Esophagus muscularis mucosa (tissue), 4 donors: ENCODE data around the gene PPFIBP1. TPM values are rescaled to one million over a fixed set of nuclear protein-coding genes. Genes with fewer than 3 reads are reported as not detected.
A peak's percentile ranks its signal among the peaks of the same experiment; 100 is the strongest.

ENCODE experiments used
- DNase-seq: peaks from one replicate; pipeline ENCODE4 v3.0.0-alpha.2; 2017; ENCODE audit errors: extremely low spot score
- H3K27ac ChIP-seq, 4 donors: fragments of 200-600 bp; sonication (generic); replicated peaks in 1 of 4; 1 replicate in 3 of 4; 2 replicates in 1 of 4; pipeline ENCODE4 v1.5.1; 2016 to 2019; ENCODE audit warnings: mild to moderate bottlenecking in 1 of 4
- H3K27me3 ChIP-seq, 4 donors: fragments of 200-600 bp; sonication (generic); one replicate each; pipeline versions ENCODE4 v1.5.1 to v1.6.0; 2016 to 2019
- H3K36me3 ChIP-seq, 4 donors: fragments of 200-600 bp; sonication (generic); one replicate each; pipeline ENCODE4 v1.5.1; 2016 to 2019
- H3K4me1 ChIP-seq, 4 donors: fragments of 200-600 bp; sonication (generic); one replicate each; pipeline ENCODE4 v1.5.1; 2016 to 2019
- H3K4me3 ChIP-seq, 4 donors: fragments of 200-600 bp; sonication (generic); 1 replicate in 2 of 4; 2 replicates in 2 of 4; pipeline ENCODE4 v1.5.1; 2016 to 2019; ENCODE audit warnings: mild to moderate bottlenecking in 4 of 4, moderate library complexity in 1 of 4
- H3K9me3 ChIP-seq, 4 donors: fragments of 200-600 bp; sonication (generic); 1 replicate in 3 of 4; 2 replicates in 1 of 4; pipeline ENCODE4 v1.5.1; 2016 to 2019
- EP300 ChIP-seq: sonication (generic); formaldehyde crosslinking; IDR thresholded peaks from one replicate; pipeline ENCODE4 v1.6.1; 2017; ENCODE audit warnings: antibody characterized with exemption
- POLR2A ChIP-seq: fragments of 450-650 bp; IDR thresholded peaks from one replicate; pipeline ENCODE4 v1.6.1; 2017; ENCODE audit warnings: antibody characterized with exemption, moderate library complexity, mild to moderate bottlenecking, low read depth
- POLR2AphosphoS5 ChIP-seq, 2 donors: sonication (generic); formaldehyde crosslinking; IDR thresholded peaks; one replicate each; pipeline ENCODE4 v1.6.1; 2017; ENCODE audit warnings: antibody characterized with exemption in 2 of 2
- whole genome bisulfite sequencing: methylation state at CpG from one replicate; pipeline ENCODE4 v1.1.5; 2018; 5-methylcytosine and 5-hydroxymethylcytosine counted together
- intact Hi-C: fragments of 100-400 bp; cut with DNase I; formaldehyde crosslinking; loops from one replicate; pipeline ENCODE4 v1.15.1; 2023
- total RNA-seq, 4 donors: library from RNA; depleted of rRNA; stranded (reverse); fragments of >200 nt; gene quantifications; one replicate each; pipeline versions ENCODE4 v1.1.0 to v1.2.1, GENCODE V29; 2016
- TF ChIP-seq, protein P1 (sequence below), 3 experiments: fragments of 200-600 bp in 2 of 3; fragments of 450-650 bp in 1 of 3; sonication (generic) in 2 of 3; IDR thresholded peaks; one replicate each; pipeline ENCODE4 v1.5.1; 2017 to 2019; ENCODE audit warnings: antibody characterized with exemption in 3 of 3, mild to moderate bottlenecking in 2 of 3, moderate library complexity in 1 of 3

Gene PPFIBP1
- total RNA-seq, 4 donors from 2014 or later, result 53.2 to 79.0 (median 66.5) TPM

DNA sequence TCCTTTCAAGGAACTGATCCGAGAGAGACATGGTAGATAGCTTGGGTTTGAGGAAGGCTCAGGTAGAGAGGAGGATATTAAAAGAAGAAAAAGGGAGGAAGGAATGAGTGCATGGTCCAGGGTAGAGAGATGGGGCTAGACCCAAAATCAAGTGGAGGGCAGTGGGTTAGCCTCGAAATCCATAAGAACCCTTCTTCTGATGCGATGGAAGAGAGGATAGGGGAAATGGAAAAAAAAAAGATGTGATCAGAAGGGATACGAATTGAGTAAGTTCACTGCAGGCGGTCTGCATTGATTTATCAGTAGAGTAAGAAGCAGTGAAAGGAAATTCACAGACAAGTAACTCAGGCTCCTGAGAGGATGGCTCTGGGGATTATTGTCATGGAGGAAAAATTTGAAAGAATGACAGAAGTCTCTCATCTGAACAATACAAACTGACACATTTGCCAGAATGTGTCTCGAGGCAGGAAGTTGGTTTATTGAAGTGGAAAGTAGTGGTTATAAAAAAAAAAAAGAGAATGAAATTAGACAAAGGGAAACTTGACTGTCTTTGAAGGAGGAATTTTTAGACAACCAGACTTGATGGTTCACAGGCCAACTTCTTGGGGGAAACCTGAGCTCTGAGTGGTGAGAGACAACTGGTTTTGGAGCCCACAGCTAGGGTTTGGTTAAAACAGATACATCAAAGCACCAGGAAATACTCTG lies 10.2 kb downstream of the PPFIBP1 start:
- peaks cover 0 to 12% (median 5%) of the 10 kb centered on the region in 4 donors for H3K36me3 ChIP-seq
- H3K4me1 ChIP-seq, result peaks cover 34 to 56% (median 40%) of the 10 kb centered on the region in 4 donors
- 89% methylated on average over 6 of the region's 6 CpGs for WGBS
- H3K4me3 ChIP-seq, result no peak overlapping the region
- no peak for TF ChIP-seq POLR2AphosphoS5 (IDR thresholded peaks at IDR 0.05)
- no peak for TF ChIP-seq POLR2A
- TF ChIP-seq EP300, result no peak
- TF ChIP-seq, protein P1, sequence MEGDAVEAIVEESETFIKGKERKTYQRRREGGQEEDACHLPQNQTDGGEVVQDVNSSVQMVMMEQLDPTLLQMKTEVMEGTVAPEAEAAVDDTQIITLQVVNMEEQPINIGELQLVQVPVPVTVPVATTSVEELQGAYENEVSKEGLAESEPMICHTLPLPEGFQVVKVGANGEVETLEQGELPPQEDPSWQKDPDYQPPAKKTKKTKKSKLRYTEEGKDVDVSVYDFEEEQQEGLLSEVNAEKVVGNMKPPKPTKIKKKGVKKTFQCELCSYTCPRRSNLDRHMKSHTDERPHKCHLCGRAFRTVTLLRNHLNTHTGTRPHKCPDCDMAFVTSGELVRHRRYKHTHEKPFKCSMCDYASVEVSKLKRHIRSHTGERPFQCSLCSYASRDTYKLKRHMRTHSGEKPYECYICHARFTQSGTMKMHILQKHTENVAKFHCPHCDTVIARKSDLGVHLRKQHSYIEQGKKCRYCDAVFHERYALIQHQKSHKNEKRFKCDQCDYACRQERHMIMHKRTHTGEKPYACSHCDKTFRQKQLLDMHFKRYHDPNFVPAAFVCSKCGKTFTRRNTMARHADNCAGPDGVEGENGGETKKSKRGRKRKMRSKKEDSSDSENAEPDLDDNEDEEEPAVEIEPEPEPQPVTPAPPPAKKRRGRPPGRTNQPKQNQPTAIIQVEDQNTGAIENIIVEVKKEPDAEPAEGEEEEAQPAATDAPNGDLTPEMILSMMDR (IDR thresholded peaks at IDR 0.05), result no peak
- no peaks in the 10 kb centered on the region for H3K27me3 ChIP-seq
- no peak for DNase-seq
- H3K9me3 ChIP-seq, result no peaks in the 10 kb centered on the region
- intact Hi-C loops, result no loop called here
- no peak overlapping the region for H3K27ac ChIP-seq

DNA sequence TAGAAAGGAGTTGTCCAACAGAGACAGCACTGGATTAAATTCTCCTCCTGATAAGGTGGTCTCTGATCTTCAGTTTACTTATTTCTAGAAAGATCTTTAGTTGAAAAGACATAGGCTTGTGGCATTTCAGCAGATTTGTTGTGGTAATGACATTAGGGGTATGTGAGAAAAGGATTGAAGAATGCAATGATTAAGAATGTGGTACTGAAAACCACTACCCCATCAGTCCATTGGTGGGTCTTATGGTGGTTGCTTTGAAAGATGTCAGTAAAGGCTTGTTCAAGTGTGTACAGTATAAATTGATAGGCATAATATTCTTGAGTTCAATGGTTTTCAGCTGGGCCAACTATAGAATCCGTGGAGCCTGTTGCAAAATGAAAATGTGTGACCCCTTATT lies 10.8 kb downstream of the PPFIBP1 start:
- Histone ChIP-seq H3K27ac (no peak overlapping the region), H3K36me3 (peaks cover 0 to 12% (median 5%) of the 10 kb centered on the region in 4 donors), H3K9me3 (no peaks in the 10 kb centered on the region), H3K4me3 (no peak overlapping the region), H3K27me3 (no peaks in the 10 kb centered on the region), H3K4me1 (peaks cover 38 to 57% (median 44%) of the 10 kb centered on the region in 4 donors)
- no peak for DNase-seq
- 81% methylated on average over 1 of the region's 1 CpG for WGBS
- intact Hi-C loops, result no loop called here
- TF ChIP-seq POLR2AphosphoS5 (IDR thresholded peaks at IDR 0.05), result no peak
- TF ChIP-seq EP300, result no peak
- no peak for TF ChIP-seq POLR2A
- TF ChIP-seq, protein P1 (IDR thresholded peaks at IDR 0.05), result no peak

DNA sequence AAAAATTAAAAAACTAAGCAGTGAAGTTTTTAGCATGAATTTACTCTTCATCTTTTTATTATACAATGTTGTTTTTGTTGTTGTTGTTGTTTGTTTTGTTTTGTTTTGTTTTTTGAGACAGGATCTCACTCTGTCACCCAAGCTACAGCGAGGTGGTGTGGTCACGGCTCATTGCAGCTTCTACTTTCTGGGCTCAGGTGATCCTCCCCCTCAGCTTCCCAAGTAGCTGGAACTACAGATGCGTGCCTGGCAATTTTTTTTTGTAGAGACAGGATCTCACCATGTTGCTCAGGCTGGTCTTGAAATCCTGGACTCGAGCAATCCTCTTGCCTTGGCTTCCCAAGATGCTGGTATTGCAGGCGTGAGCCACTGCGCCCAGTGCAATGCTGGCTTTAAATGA lies 11.3 kb downstream of the PPFIBP1 start:
- Histone ChIP-seq H3K4me1 (peaks cover 38 to 61% (median 42%) of the 10 kb centered on the region in 4 donors), H3K27me3 (no peaks in the 10 kb centered on the region), H3K36me3 (peaks cover 0 to 12% (median 5%) of the 10 kb centered on the region in 4 donors), H3K27ac (no peak overlapping the region), H3K9me3 (no peaks in the 10 kb centered on the region), H3K4me3 (no peak overlapping the region)
- TF ChIP-seq, protein P1 (IDR thresholded peaks at IDR 0.05), result no peak
- TF ChIP-seq EP300 (no peak), POLR2AphosphoS5 (IDR thresholded peaks at IDR 0.05) (no peak), POLR2A (no peak)
- no peak for DNase-seq
- intact Hi-C loops, result no loop called here
- WGBS, result 97% methylated on average over 6 of the region's 6 CpGs

DNA sequence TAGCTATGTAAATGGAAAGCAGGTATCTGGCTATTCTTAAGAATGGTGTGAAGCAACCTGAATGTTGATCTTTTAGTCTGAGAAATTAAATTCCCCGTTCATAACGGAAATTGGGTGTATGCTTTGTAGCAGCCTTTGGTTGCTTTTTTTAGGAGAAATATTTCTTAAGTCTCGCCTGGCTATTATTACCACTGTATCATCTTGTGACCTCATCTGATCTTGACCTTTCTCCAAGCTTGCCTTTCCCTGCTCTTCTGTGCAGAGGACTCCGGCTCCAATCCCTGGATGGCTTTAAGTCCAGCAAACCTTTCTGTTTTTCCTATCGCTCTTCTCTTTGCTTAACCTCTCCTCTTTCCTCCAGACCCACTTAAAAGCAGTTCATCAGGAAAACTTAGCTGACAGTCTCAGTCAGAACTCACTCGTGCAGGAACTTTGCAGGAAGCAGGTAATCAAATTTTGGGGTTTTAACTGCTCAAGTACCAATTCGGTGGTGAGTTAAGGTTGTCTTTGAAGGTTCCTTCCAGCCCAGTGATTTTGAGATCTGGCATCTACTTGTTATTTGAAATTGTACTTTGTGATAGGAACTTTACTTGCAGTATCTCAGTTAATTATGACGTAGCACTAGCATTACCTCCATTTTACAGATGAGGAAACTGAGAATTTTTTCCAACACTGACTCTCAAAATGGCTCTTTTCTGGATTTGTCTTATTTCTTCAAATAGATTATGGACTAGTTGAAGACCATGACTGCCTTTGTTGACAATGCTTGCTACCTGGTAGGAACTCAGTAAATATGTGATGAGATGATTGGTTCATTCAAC lies 14.1 kb downstream of the PPFIBP1 start:
- H3K4me1 ChIP-seq, result peaks cover 38 to 64% (median 47%) of the 10 kb centered on the region in 4 donors
- WGBS, result 59% methylated on average over 8 of the region's 8 CpGs
- TF ChIP-seq, protein P1 (IDR thresholded peaks at IDR 0.05), result no peak
- TF ChIP-seq EP300, result no peak
- H3K27me3 ChIP-seq, result no peaks in the 10 kb centered on the region
- DNase-seq, result no peak
- no peak overlapping the region for H3K4me3 ChIP-seq
- intact Hi-C loops, result no loop called here
- no peaks in the 10 kb centered on the region for H3K9me3 ChIP-seq
- H3K27ac ChIP-seq, result peak overlapping the region in 3 of 4 donors; percentile 45 to 52 (median 48)
- H3K36me3 ChIP-seq, result peaks cover 0 to 12% (median 5%) of the 10 kb centered on the region in 4 donors
